ENCODE results near the gene IL31. TPM values are rescaled to one million over a fixed set of nuclear protein-coding genes. Genes with fewer than 3 reads are reported as not detected.

Gene IL31
- total RNA-seq, 4 donors from 2014 or later, result not detected

- TF ChIP-seq CTCF (IDR thresholded peaks at IDR 0.05; ENCODE audit: low read depth), result no peak
These were observed 48.3 kb downstream of the IL31 start for GRCh38 chr12:122125452-122126341.

GRCh38 chr12:122124370-122124769, 49.7 kb downstream of the IL31 start:
- no peak for TF ChIP-seq CTCF (IDR thresholded peaks at IDR 0.05; ENCODE audit: low read depth)

- no peak for TF ChIP-seq CTCF (IDR thresholded peaks at IDR 0.05; ENCODE audit: low read depth)
These were observed 50.3 kb downstream of the IL31 start for GRCh38 chr12:122123761-122124145.

GRCh38 chr12:122123051-122123760, 50.8 kb downstream of the IL31 start:
- TF ChIP-seq CTCF (IDR thresholded peaks at IDR 0.05; ENCODE audit: low read depth), result no peak

Small RNAs within 50 kb of the gene (small RNA-seq; reads per million reads assigned to genes)
- not detected for gene DIABLO

Other genes with a start within 250 kb of the IL31 start
- 1 to 10 TPM; 2.1 to 7.3 (median 3.7) TPM for gene BCL7A, start 152.3 kb downstream of the IL31 start, total RNA-seq
- gene MLXIP, start 95.5 kb downstream of the IL31 start, total RNA-seq, result 10 to 100 TPM; 19.8 to 37.1 (median 21.4) TPM
- gene LRRC43, start 8.9 kb upstream of the IL31 start, total RNA-seq, result 1 to 10 TPM in 3 of 4 donors, under 1 TPM in 1; 0.65 to 1.5 (median 1.4) TPM
- gene B3GNT4, start 29.5 kb upstream of the IL31 start, total RNA-seq, result not detected
- gene DIABLO, start 51.8 kb upstream of the IL31 start, total RNA-seq, result 10 to 100 TPM; 25.2 to 38.3 (median 32.0) TPM
- 10 to 100 TPM; 13.0 to 18.6 (median 15.4) TPM for gene VPS33A, start 92.3 kb upstream of the IL31 start, total RNA-seq
- gene CLIP1, start 248.4 kb upstream of the IL31 start, total RNA-seq, result 100 to 1,000 TPM in 3 of 4 donors, 10 to 100 TPM in 1; 86.7 to 103 (median 103) TPM